Neuron (in vitro differentiated cells): ENCODE results near the gene TP53RK.

Experiments used
- H2AFZ ChIP-seq: one replicate; pipeline ENCODE4 v1.6.1; 2013; ENCODE audit warnings: low read depth, mild to moderate bottlenecking, inconsistent platforms, low read length, moderate library complexity
- H3K27me3 ChIP-seq: one replicate; pipeline ENCODE4 v1.6.1; 2013; ENCODE audit warnings: low read length; ENCODE audit not compliant: insufficient read depth
- H3K36me3 ChIP-seq: one replicate; pipeline ENCODE4 v1.6.1; 2013; ENCODE audit warnings: low read length; ENCODE audit not compliant: insufficient read depth
- H3K4me1 ChIP-seq: one replicate; pipeline ENCODE4 v1.6.1; 2013; ENCODE audit warnings: low read length; ENCODE audit not compliant: insufficient read depth
- H3K4me3 ChIP-seq: 2 replicates; pipeline ENCODE4 v1.5.1; 2013; ENCODE audit warnings: mild to moderate bottlenecking, low read length, moderate library complexity
- H3K9me3 ChIP-seq: one replicate; pipeline ENCODE4 v1.6.1; 2013; ENCODE audit warnings: low read length

TP53RK gene

GRCh38 chr20:46634528-46634927, 54.7 kb downstream of the TP53RK start:
- Histone ChIP-seq H3K27me3 (no peaks in the 10 kb centered on the region), H3K4me1 (peaks cover 15% of the 10 kb centered on the region), H3K36me3 (no peaks in the 10 kb centered on the region), H3K4me3 (no peak overlapping the region), H2AFZ (no peak overlapping the region), H3K9me3 (peaks cover 2% of the 10 kb centered on the region)
